GM18909 (cell line): ENCODE results near the gene OSBP2.
"Not testable (repeated sequence)": the region's sequence is repeated elsewhere in the genome, so short reads cannot be mapped to it uniquely, and the experiment has no call there.

ENCODE experiments used
- ATAC-seq: cut with Tn5 transposase; IDR thresholded peaks from one replicate; pipeline ENCODE4 v1.9.1; 2021; ENCODE audit warnings: mild to moderate bottlenecking; ENCODE audit not compliant: unreplicated experiment, poor library complexity

Gene OSBP2

DNA sequence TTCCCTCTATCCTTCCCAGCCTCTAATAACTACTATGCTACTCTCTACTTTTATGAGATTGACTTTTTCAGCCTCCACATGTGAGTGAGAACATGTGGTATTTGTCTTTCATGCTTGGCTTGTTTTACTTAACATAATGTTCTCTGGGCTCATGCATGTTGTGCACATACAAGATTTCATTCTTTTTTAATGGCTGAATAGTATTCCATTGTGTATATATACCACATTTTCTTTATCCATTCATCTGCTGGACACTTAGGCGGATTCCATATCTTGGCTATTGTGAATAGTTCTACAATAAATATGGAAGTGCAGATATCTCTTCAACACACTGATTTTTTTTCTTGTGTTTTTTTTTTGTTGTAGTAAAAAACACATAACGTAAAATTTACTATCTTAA lies 19.4 kb downstream of the OSBP2 start:
- no peak for ATAC-seq

DNA sequence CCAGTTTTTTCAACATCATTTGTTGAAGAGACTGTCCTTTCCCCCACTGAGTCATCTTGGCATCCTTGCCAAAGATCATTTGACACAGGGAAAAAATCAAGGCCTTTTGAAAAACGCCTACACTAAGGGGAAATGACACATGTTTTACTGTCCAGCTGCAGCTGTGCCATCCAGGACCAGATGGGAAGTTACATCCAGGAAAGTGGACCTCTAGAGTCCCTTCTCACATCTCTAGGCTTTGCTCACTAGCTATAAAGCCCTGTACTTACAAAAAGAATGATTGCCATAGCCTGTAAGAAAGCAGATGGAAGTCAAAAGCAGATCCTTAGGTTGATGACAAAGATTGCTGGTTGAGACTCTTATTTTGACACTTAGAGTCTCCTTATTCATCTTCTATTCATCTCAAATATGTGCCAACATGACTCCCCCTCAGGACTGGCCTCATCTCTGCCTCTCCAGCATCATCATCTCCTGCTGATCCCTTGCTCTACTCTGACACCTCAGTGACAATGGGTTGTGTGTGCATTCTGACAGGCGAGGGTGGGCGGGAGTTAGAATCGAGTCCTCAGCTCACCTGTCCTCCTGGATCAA lies 22.8 kb downstream of the OSBP2 start:
- ATAC-seq: no peak

- ATAC-seq: no peak
These were observed 23.3 kb downstream of the OSBP2 start for GRCh38 chr22:30717952-30718351.

GRCh38 chr22:30718491-30718890 lies 23.8 kb downstream of the OSBP2 start:
- ATAC-seq: no peak

DNA sequence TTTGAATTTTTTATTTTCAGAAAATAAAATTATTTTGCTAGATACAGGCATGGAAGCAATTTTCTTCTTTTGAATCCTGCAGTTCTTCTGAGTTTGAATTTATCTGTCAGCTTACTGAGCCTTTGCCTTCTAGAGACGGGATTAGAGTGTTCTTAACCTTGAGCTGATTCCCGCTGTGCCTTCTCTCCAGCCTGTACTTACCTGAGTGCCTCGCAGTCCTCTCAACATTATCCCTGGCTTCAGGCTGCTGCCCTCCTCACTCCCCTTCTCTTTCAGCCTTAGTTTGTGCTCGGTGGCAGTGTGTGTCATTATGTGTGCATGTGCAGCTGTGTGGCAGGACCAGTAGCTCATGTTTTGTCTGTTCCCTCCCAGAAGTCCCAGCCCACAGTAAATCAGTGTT lies 24.3 kb downstream of the OSBP2 start:
- no peak for ATAC-seq

DNA sequence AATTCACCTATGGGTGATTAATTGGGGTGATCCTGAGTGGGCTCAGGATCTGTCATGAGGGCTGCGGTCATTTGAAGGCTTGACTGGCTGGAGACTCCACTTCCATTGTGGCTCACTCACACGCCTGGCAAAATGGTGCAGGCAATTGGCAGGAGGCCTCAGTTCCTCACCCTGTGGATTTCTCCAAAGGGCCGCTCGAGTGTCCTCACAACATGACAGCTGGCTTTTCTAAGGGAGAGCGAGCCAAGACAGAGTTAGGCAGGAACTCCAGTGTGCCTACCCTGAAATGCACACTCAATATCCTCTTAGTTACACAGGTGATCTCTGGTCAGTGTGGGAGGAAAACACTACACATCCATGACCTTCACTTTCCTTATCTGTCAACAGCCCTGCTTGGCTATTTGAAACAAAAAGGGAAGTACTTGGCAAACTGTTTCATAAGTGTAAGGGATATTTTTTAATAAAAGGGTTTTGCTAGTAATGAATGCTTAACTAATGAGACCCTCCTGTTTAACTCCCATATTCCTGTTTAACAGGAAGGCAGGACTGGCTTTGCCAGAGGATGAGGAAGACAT lies 25.7 kb downstream of the OSBP2 start:
- ATAC-seq: no peak

DNA sequence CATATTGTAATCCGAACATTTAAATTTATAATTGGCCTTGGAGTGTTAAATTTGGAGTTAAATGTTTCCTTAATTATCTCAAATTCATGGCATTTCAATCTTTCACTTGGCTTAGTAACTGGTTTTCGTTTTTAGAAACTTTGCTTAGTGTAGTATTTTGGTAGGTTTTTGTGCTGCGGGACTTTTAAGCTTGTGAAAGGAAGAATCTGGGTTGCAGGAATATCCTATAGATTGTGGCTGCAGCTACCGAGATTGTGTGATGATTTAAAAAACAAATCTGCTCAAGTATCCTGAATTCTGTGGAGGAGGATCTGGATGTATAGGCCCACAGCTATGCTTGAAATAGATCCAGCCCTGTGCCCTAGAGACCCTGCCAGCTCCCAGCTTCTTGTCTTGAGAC lies 27.1 kb downstream of the OSBP2 start:
- ATAC-seq: no peak

DNA sequence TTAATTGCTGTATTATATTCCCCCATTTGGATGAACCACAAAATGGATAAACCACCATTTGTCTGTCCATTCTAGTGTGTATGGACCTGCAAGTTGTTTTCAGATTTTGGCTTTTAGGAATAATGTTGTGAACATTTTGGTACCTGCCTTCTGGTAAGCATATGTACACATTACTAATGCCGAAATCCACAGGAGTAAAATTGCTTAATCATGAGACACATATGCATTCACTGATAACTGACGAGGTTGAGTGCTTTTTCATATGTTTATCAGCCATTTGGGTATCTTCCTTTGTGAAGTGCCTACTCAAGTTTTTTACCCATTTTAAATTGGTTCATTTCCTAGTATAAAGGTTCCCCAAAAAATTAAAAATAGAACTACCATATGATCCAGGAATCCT lies 34.2 kb downstream of the OSBP2 start:
- no peak for ATAC-seq

GRCh38 chr22:30731658-30732057 lies 37.0 kb downstream of the OSBP2 start:
- no peak for ATAC-seq

DNA sequence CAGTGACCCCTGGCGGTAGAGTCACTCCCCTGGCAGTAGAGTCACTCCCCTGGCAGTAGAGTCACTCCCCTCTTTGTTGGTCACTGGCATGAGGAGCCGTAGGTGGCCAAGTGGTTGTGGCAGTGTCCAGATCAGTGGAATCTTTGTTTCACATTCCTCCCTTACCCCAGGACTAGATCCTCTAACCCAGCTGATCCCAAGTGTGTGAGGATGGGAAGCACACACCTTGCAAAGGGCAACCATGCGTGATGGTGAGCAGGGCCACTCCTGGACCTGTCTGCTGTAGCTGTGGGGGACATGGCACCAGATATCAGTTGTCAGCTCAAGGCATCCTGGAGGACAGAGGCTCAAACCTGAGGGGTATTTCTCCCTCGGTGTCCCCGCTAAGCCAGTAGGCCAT lies 37.8 kb downstream of the OSBP2 start:
- no peak for ATAC-seq

- ATAC-seq: no peak
These were observed 38.5 kb downstream of the OSBP2 start for GRCh38 chr22:30733181-30733631.

- ATAC-seq: not testable (repeated sequence)
These were observed 45.3 kb downstream of the OSBP2 start for GRCh38 chr22:30740007-30740406.

DNA sequence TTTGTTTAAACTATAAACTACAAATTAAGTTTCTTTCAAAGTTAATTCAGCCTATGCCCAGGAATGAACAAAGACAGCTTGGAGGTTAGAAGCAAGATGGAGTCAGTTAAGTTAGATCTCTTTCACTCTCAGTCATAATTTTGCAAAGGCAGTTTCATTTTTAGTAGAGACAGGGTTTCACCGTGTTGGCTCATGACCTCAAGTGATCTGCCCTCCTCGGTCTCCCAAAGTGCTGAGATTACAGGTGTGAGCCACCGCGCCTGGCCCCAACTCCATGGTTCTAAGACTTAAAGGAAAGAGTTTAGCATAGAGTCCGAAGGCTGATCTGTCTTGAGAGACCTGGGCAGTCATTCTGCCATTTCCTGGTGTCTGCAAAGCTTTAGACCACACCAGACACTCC lies 45.8 kb downstream of the OSBP2 start:
- not testable (repeated sequence) for ATAC-seq

GRCh38 chr22:30742291-30743256 lies 47.9 kb downstream of the OSBP2 start:
- no peak for ATAC-seq

DNA sequence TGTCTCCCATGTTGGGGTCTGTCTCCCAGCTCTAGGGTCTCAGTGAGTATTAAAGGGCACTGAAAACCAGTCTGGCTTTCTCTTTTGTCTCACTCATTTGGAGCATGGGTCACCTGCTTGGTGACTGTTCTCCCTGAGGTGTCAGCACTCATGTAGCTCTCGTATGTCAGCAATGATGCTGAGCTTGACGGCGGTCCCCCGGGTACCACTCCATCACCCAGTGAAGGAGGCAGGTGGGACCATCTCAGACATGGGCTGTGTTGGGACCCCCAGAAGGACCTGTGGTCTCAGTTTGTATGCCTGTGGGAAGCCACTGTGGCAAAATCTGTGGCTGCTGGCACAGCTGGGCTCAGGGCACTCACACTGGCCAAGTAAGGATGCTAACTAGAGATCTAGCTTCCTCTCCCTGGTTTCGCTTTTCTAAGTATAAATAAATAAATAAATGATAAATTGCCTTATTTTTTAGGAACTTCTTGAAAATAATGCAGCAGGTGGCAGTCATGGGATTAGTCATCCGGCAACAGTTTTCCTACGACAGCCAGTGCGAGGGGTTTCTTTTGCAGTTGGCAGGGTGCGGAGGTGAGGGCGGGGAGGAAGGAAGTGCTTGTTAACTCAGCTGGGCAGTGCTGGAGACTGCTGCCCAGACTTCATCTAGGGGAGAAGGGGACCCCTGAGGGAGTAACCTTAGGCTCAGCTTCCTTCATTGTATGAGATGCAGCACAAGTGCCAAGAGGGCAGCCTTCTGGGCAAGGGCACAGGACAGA lies 48.8 kb downstream of the OSBP2 start:
- no peak for ATAC-seq

DNA sequence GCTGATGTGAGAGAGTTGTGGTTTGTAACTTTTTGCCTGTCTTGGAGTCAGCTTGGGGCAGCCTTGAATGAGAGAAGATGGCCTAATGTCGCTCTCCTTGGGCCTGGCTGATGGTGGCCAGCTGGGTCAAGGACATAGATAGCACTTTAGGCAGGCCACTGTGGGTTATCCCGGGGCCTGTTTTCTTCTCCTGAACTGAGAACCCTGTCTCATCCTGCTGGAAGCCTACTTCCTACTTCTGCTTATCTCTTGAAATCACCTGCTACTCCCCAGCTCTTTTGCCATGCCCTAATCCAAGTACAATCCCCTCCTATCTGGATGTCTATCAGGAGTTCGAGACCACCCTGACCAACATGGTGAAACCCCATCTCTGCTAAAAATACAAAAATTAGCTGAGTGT lies 49.5 kb downstream of the OSBP2 start:
- ATAC-seq: no peak

GRCh38 chr22:30747493-30747892 lies 52.8 kb downstream of the OSBP2 start:
- no peak for ATAC-seq

DNA sequence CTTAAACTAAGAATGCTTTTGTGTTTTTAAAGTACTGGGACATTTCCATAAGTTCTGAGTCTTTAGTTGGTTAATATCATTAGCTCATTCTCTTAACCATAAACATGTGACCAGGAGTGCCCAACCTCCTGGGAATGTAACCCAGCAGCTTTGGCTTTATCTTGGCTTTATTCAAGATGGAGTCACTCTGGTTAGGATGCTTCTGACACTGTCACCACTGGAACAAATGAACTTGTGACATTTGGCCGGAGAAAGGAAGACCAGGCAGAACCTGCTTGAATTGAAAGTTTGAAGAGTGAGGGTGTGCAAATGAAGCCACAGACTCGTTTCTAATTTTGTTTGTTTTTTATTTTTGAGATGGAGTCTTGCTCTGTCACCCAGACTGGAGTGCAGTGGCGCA lies 54.6 kb downstream of the OSBP2 start:
- no peak for ATAC-seq

- ATAC-seq: no peak
These were observed 55.2 kb downstream of the OSBP2 start for GRCh38 chr22:30749849-30750248.

DNA sequence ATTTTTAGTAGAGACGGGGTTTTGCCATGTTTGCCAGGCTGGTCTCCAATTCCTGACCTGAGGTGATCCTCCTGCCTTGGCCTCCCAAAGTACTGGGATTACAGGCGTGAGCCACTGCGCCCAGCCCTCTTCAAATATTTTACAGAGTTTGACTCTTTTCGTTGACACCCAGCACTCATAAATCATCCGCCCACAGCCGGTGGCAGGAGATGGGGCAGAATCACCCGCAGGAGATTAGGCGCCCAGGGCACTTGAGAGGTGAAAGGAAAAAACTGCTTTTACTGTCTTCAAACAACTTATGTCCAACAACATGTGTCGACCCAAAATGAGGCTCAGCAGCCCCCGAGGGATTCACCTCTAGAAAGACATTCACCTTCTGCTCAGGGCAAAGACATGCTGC lies 56.9 kb downstream of the OSBP2 start:
- no peak for ATAC-seq

DNA sequence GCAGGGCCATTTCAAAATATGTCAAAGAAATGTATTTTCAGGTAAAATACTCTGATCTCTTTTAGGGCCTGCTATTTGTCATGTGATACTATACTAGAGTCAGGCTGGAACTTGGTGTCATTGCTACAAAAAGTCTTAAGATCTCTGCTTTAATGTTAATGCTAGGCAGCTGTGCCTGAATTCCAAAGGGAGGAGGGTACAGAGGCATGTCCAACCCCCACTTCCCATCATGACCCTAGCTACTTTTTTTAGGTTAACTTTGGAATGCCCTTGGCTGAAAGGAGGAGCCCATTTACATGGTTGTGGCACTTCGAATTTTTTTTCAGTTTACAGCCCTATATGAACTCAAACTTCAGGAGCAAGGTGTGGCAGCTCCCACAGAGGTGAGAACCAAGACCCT lies 58.1 kb downstream of the OSBP2 start:
- no peak for ATAC-seq
